Mammary epithelial cell (primary cell): ENCODE data around the gene ZNF236.

Experiments used
- EZH2 ChIP-seq: IDR thresholded peaks from 2 replicates; pipeline ENCODE4 v1.6.1; 2012; ENCODE audit warnings: low read length, inconsistent platforms, borderline replicate concordance
- TF ChIP-seq, protein P1 (sequence below), 2 donors: IDR thresholded peaks in 1 of 2; conservative IDR thresholded peaks in 1 of 2; 2 replicates each; pipeline ENCODE4 v1.5.1; 2011 to 2012; ENCODE audit warnings: inconsistent platforms in 2 of 2, low read length in 2 of 2, mild to moderate bottlenecking in 2 of 2, control low read depth in 1 of 2, low read depth in 1 of 2; ENCODE audit not compliant: insufficient read depth in 1 of 2; ENCODE audit errors: extremely low read depth in 1 of 2

DNA sequence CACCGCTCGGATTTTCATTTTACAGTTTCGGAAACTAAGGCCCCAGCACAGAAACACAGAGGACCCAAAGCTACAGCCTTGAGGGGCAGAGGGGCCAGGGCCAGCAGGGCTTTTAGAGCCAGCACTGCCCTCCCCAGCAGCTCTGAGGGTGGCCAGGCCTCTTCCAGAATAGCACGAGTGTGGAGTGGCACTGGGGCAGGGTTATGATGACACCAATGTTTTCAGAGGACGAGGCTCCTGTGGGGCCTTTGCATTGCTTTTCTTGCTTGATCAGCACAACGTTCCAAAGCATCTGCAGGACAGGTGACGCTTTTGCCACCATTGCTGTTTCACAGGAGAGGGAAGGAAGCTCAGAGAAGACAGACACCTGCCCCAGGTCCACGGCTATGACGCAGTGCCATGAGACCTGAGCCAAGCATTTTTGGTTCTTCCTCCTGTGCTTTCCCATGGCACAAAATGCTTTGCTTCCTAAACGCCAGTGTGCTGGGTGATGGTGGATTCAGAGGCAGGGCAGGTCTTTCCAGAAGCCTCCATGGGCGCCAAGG, 183.4 kb downstream of the ZNF236 start:
- TF ChIP-seq, protein P1, sequence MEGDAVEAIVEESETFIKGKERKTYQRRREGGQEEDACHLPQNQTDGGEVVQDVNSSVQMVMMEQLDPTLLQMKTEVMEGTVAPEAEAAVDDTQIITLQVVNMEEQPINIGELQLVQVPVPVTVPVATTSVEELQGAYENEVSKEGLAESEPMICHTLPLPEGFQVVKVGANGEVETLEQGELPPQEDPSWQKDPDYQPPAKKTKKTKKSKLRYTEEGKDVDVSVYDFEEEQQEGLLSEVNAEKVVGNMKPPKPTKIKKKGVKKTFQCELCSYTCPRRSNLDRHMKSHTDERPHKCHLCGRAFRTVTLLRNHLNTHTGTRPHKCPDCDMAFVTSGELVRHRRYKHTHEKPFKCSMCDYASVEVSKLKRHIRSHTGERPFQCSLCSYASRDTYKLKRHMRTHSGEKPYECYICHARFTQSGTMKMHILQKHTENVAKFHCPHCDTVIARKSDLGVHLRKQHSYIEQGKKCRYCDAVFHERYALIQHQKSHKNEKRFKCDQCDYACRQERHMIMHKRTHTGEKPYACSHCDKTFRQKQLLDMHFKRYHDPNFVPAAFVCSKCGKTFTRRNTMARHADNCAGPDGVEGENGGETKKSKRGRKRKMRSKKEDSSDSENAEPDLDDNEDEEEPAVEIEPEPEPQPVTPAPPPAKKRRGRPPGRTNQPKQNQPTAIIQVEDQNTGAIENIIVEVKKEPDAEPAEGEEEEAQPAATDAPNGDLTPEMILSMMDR (conservative IDR thresholded peaks at IDR 0.05 in 1 of 2, IDR thresholded peaks at IDR 0.05 in 1 of 2; ENCODE audit: extremely low read depth in 1 of 2, insufficient read depth in 1 of 2, low read depth in 1 of 2, low read length in 2 of 2) = no peak
- TF ChIP-seq EZH2 = no peak
